ENCODE results near the gene PPP1R15B. TPM values are rescaled to one million over a fixed set of nuclear protein-coding genes. Genes with fewer than 3 reads are reported as not detected.

The PPP1R15B gene
- total and polyA plus RNA-seq, 2 donors (not counting 1 experiment from before 2014, with no cell fraction given), result 65.7 to 137 TPM

GRCh38 chr1:204382714-204383083 lies 28.9 kb downstream of the PPP1R15B start:
- no CpG with 5 or more reads among the region's 2 CpGs for WGBS (ENCODE audit: insufficient coverage)

GRCh38 chr1:204380293-204380831 lies 31.3 kb downstream of the PPP1R15B start:
- H3K9ac ChIP-seq (ENCODE audit: low read length), result no peak overlapping the region
- ChIA-PET CTCF (interaction anchor here (0.9 to 3.2 kb wide), 4 partner anchors 9 to 218 kb away, joined by 3 to 11 read pairs (median 4); no protein-coding TSS in a partner anchor), POLR2A (interaction anchor here (0.7 kb wide), 1 partner anchor 115 kb away, joined by 3 read pairs; no protein-coding TSS in a partner anchor)
- DNase-seq, result no peak
- no peak overlapping the region for H3K4me2 ChIP-seq (replicated peaks; ENCODE audit: low read depth, low read length, poor library complexity, severe bottlenecking)
- peaks cover 17% of the 10 kb centered on the region for H3K4me1 Mint-ChIP-seq
- no peaks in the 10 kb centered on the region for H4K20me1 ChIP-seq (ENCODE audit: control insufficient read depth, insufficient read depth, low read length, poor library complexity, severe bottlenecking)
- H3K4me1 ChIP-seq (ENCODE audit: control insufficient read depth in 2 of 2, insufficient read depth in 2 of 2, low read length in 2 of 2), result peaks cover 13 to 22% of the 10 kb centered on the region in 2 donors
- H3K9me3 ChIP-seq (ENCODE audit: control extremely low read depth in 1 of 3, control insufficient read depth in 2 of 3, insufficient read depth in 1 of 3, low read length in 2 of 3), result no peaks in the 10 kb centered on the region
- H3K9me3 Mint-ChIP-seq (ENCODE audit: insufficient read depth), result no peaks in the 10 kb centered on the region
- TF ChIP-seq, protein P1, sequence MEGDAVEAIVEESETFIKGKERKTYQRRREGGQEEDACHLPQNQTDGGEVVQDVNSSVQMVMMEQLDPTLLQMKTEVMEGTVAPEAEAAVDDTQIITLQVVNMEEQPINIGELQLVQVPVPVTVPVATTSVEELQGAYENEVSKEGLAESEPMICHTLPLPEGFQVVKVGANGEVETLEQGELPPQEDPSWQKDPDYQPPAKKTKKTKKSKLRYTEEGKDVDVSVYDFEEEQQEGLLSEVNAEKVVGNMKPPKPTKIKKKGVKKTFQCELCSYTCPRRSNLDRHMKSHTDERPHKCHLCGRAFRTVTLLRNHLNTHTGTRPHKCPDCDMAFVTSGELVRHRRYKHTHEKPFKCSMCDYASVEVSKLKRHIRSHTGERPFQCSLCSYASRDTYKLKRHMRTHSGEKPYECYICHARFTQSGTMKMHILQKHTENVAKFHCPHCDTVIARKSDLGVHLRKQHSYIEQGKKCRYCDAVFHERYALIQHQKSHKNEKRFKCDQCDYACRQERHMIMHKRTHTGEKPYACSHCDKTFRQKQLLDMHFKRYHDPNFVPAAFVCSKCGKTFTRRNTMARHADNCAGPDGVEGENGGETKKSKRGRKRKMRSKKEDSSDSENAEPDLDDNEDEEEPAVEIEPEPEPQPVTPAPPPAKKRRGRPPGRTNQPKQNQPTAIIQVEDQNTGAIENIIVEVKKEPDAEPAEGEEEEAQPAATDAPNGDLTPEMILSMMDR (IDR thresholded peaks at IDR 0.05), result no peak
- no peak for TF ChIP-seq EZH2 (IDR thresholded peaks at IDR 0.05; ENCODE audit: borderline replicate concordance, insufficient read depth, low read depth, low read length, poor library complexity, severe bottlenecking)
- no peak overlapping the region for H3K27ac ChIP-seq (ENCODE audit: low read length in 2 of 2)
- H2AFZ ChIP-seq (ENCODE audit: insufficient read depth, low read depth, low read length, poor library complexity, severe bottlenecking), result no peak overlapping the region
- no peak overlapping the region for H3K4me3 ChIP-seq (ENCODE audit: control extremely low read depth in 1 of 5, extremely low read depth in 1 of 5, insufficient read depth in 1 of 5, low read depth in 2 of 5, low read length in 4 of 5)
- intact Hi-C loops (cut with micrococcal nuclease), result no loop called here
- ATAC-seq (ENCODE audit: low read depth), result no peak
- no peak overlapping the region for H3K4me3 Mint-ChIP-seq
- no peaks in the 10 kb centered on the region for H3K36me3 ChIP-seq (replicated peaks in 1 of 2; ENCODE audit: control extremely low read depth in 1 of 2, control insufficient read depth in 1 of 2, extremely low read depth in 1 of 2, insufficient read depth in 2 of 2, low read length in 1 of 2)
- H3K79me2 ChIP-seq (ENCODE audit: control insufficient read depth, insufficient read depth, low read length), result no peaks in the 10 kb centered on the region
- H3K27me3 ChIP-seq (replicated peaks in 1 of 4; ENCODE audit: control extremely low read depth in 1 of 4, control insufficient read depth in 3 of 4, insufficient read depth in 4 of 4, low read length in 3 of 4), result peaks cover 0 to 33% (median 16%) of the 10 kb centered on the region in 4 experiments
- H3K27ac Mint-ChIP-seq, result no peak overlapping the region
- H3K27me3 Mint-ChIP-seq, result peaks cover 29% of the 10 kb centered on the region
- 76% methylated on average over 3 of the region's 8 CpGs for WGBS (ENCODE audit: insufficient coverage)

More at GRCh38 chr1:204382714-204383083, 28.9 kb downstream of the PPP1R15B start:
- no peak overlapping the region for H3K27ac Mint-ChIP-seq
- no peaks in the 10 kb centered on the region for H3K9me3 ChIP-seq (ENCODE audit: control extremely low read depth in 1 of 3, control insufficient read depth in 2 of 3, insufficient read depth in 1 of 3, low read length in 2 of 3)
- POLR2A ChIA-PET, result no interaction called here
- H3K27me3 ChIP-seq (replicated peaks in 1 of 4; ENCODE audit: control extremely low read depth in 1 of 4, control insufficient read depth in 3 of 4, insufficient read depth in 4 of 4, low read length in 3 of 4), result peaks cover 0 to 15% (median 4%) of the 10 kb centered on the region in 4 experiments
- H3K27me3 Mint-ChIP-seq, result peaks cover 18% of the 10 kb centered on the region
- no peak overlapping the region for H3K4me3 Mint-ChIP-seq
- CTCF ChIA-PET, result interaction anchor here (0.8 to 3.2 kb wide), 3 partner anchors 15 to 19 kb away, joined by 3 to 11 read pairs (median 4); no protein-coding TSS in a partner anchor
- no peak overlapping the region for H3K27ac ChIP-seq (ENCODE audit: low read length in 2 of 2)
- DNase-seq (no peak), ATAC-seq (ENCODE audit: low read depth) (no peak)
- H3K4me3 ChIP-seq (ENCODE audit: control extremely low read depth in 1 of 5, extremely low read depth in 1 of 5, insufficient read depth in 1 of 5, low read depth in 2 of 5, low read length in 4 of 5), result peak overlapping the region in 4 of 5 experiments; percentile 28 to 50 (median 45)
- no peak for TF ChIP-seq EZH2 (IDR thresholded peaks at IDR 0.05; ENCODE audit: borderline replicate concordance, insufficient read depth, low read depth, low read length, poor library complexity, severe bottlenecking)
- TF ChIP-seq, protein P1 (IDR thresholded peaks at IDR 0.05), result no peak
- intact Hi-C loops (cut with micrococcal nuclease), result no loop called here
- H3K79me2 ChIP-seq (ENCODE audit: control insufficient read depth, insufficient read depth, low read length), result no peaks in the 10 kb centered on the region
- H3K9me3 Mint-ChIP-seq (ENCODE audit: insufficient read depth), result no peaks in the 10 kb centered on the region
- H3K4me2 ChIP-seq (replicated peaks; ENCODE audit: low read depth, low read length, poor library complexity, severe bottlenecking), result peak overlapping the region; percentile 63
- H3K4me1 ChIP-seq (ENCODE audit: control insufficient read depth in 2 of 2, insufficient read depth in 2 of 2, low read length in 2 of 2), result peaks cover 9 to 17% of the 10 kb centered on the region in 2 donors
- no peaks in the 10 kb centered on the region for H3K36me3 ChIP-seq (replicated peaks in 1 of 2; ENCODE audit: control extremely low read depth in 1 of 2, control insufficient read depth in 1 of 2, extremely low read depth in 1 of 2, insufficient read depth in 2 of 2, low read length in 1 of 2)
- H4K20me1 ChIP-seq (ENCODE audit: control insufficient read depth, insufficient read depth, low read length, poor library complexity, severe bottlenecking), result no peaks in the 10 kb centered on the region
- peak overlapping the region; percentile 72 for H2AFZ ChIP-seq (ENCODE audit: insufficient read depth, low read depth, low read length, poor library complexity, severe bottlenecking)
- peak overlapping the region; percentile 50 for H3K9ac ChIP-seq (ENCODE audit: low read length)
- H3K4me1 Mint-ChIP-seq, result peaks cover 12% of the 10 kb centered on the region
